Measurements from ENCODE around the gene WWC1. TPM values are rescaled to one million over a fixed set of nuclear protein-coding genes. Genes with fewer than 3 reads are reported as not detected.

WWC1 gene
- total and polyA plus RNA-seq, 12 donors, result 0.10 to 5.8 (median 0.55) TPM

GRCh38 chr5:168374532-168374931 is 83.1 kb downstream of the WWC1 start:
- no peak for DNase-seq
- Histone ChIP-seq H3K4me3 (no peak overlapping the region), H3K27ac (no peak overlapping the region), H3K9me3 (replicated peaks in 1 of 3) (no peaks in the 10 kb centered on the region), H3K36me3 (replicated peaks in 1 of 2) (no peaks in the 10 kb centered on the region), H3K4me1 (replicated peaks in 1 of 2) (no peaks in the 10 kb centered on the region), H3K27me3 (no peaks in the 10 kb centered on the region)
- intact Hi-C loops (cut with DNase I), result no loop called here
- TF ChIP-seq, protein P1, sequence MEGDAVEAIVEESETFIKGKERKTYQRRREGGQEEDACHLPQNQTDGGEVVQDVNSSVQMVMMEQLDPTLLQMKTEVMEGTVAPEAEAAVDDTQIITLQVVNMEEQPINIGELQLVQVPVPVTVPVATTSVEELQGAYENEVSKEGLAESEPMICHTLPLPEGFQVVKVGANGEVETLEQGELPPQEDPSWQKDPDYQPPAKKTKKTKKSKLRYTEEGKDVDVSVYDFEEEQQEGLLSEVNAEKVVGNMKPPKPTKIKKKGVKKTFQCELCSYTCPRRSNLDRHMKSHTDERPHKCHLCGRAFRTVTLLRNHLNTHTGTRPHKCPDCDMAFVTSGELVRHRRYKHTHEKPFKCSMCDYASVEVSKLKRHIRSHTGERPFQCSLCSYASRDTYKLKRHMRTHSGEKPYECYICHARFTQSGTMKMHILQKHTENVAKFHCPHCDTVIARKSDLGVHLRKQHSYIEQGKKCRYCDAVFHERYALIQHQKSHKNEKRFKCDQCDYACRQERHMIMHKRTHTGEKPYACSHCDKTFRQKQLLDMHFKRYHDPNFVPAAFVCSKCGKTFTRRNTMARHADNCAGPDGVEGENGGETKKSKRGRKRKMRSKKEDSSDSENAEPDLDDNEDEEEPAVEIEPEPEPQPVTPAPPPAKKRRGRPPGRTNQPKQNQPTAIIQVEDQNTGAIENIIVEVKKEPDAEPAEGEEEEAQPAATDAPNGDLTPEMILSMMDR (IDR thresholded peaks at IDR 0.05), result no peak
- no peak for TF ChIP-seq POLR2A (IDR thresholded peaks at IDR 0.05)
- 76 to 90% (median 87%) methylated on average over 4 of the region's 4 CpGs for WGBS, 4 donors

GRCh38 chr5:168375214-168375613 is 83.8 kb downstream of the WWC1 start:
- Histone ChIP-seq H3K4me1 (replicated peaks in 1 of 2) (no peaks in the 10 kb centered on the region), H3K9me3 (replicated peaks in 1 of 3) (no peaks in the 10 kb centered on the region), H3K27me3 (no peaks in the 10 kb centered on the region), H3K36me3 (replicated peaks in 1 of 2) (no peaks in the 10 kb centered on the region), H3K4me3 (no peak overlapping the region), H3K27ac (no peak overlapping the region)
- TF ChIP-seq, protein P1 (IDR thresholded peaks at IDR 0.05), result no peak
- no peak for TF ChIP-seq POLR2A (IDR thresholded peaks at IDR 0.05)
- WGBS, 4 donors, result 70 to 82% (median 76%) methylated on average over 7 of the region's 7 CpGs
- no peak for DNase-seq
- intact Hi-C loops (cut with DNase I), result no loop called here

- 68 to 90% (median 79%) methylated on average over 2 of the region's 2 CpGs for WGBS, 4 donors
- intact Hi-C loops (cut with DNase I), result no loop called here
- no peak overlapping the region for H3K4me3 ChIP-seq
- no peaks in the 10 kb centered on the region for H3K9me3 ChIP-seq (replicated peaks in 1 of 3)
- no peaks in the 10 kb centered on the region for H3K36me3 ChIP-seq (replicated peaks in 1 of 2)
- no peak for DNase-seq
- no peaks in the 10 kb centered on the region for H3K4me1 ChIP-seq (replicated peaks in 1 of 2)
- H3K27me3 ChIP-seq, result no peaks in the 10 kb centered on the region
- TF ChIP-seq, protein P1 (IDR thresholded peaks at IDR 0.05), result no peak
- TF ChIP-seq POLR2A (IDR thresholded peaks at IDR 0.05), result no peak
- H3K27ac ChIP-seq, result no peak overlapping the region
Measured at GRCh38 chr5:168377525-168377924, 86.1 kb downstream of the WWC1 start.

DNA sequence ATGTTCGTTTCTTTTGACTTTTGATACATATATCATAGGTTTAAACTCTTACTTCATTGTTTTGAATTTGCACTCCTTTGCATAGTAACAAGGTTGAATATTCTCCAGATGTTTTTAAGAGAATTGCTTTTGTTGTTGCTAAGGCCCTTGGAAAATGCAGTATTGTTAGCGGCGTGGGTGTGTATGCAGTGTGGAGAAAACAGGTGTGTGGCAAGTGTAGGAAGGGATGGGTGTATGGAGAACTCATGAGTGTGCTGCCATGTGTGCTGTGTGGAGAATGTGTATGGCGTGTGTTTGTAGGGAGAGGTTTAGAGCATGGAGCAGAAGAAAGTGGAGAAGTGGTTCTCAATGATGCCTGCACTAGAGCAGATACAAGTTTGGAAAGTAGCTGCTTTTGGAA is 87.3 kb downstream of the WWC1 start:
- H3K36me3 ChIP-seq (replicated peaks in 1 of 2), result no peaks in the 10 kb centered on the region
- WGBS, 4 donors, result 85 to 89% (median 88%) methylated on average over 4 of the region's 4 CpGs
- DNase-seq, result no peak
- H3K4me3 ChIP-seq, result no peak overlapping the region
- H3K27ac ChIP-seq, result no peak overlapping the region
- no peaks in the 10 kb centered on the region for H3K4me1 ChIP-seq (replicated peaks in 1 of 2)
- no peak for TF ChIP-seq POLR2A (IDR thresholded peaks at IDR 0.05)
- TF ChIP-seq, protein P1 (IDR thresholded peaks at IDR 0.05), result no peak
- H3K9me3 ChIP-seq (replicated peaks in 1 of 3), result no peaks in the 10 kb centered on the region
- H3K27me3 ChIP-seq, result no peaks in the 10 kb centered on the region
- intact Hi-C loops (cut with DNase I), result no loop called here

Data from adrenal gland (tissue), 12 donors.